ENCODE results near the gene TRIM47. TPM values are rescaled to one million over a fixed set of nuclear protein-coding genes. Genes with fewer than 3 reads are reported as not detected.

The TRIM47 gene
- total RNA-seq, 4 donors from 2014 or later = 33.2 to 62.5 (median 41.5) TPM

DNA sequence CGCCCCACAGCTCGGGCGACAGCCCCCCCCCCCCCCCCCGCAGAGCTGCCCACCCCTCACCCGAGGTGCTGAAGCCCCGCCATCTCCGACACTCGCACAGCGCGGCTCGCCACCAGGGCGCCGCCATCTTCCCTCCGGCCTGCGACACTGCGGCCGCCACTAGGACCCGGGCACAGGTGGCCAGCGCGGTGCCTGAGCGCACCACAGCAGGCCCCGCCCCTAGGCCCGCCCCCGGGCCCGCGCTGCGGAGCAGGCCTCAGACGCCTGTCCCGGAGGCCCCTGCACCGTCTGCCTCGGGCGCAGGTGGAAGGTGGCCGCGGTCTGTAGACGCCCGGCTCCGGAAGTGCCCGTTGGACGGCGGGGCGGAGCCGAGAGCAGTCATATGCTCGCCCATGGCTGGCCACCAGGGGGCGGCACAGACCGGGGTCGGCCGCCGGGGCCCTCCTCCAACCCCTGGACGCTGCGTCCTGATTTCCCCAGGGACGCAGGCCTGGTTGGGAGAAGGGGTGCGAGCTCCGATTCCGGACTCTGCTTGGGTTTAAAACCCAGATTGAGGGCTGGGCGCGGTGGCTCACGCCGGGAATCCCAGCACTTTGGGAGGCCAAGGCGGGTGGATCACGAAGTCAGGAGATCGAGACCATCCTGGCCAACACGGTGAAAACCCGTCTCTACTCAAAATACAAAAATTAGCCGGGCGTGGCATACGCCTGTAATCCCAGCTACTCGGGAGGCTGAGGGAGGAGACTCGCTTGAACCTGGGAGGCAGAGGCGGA lies 26.6 kb upstream of the TRIM47 start, which contains the start of gene MRPL38:
Gene MRPL38, minus strand, starts transcription at position 136 of the 773 bp plus-strand sequence. Its CDS starts 9 bp downstream, at position 127.
- DNase-seq (ENCODE audit: low spot score in 2 of 2) = peak; percentile 88 to 98
- no peak for TF ChIP-seq POLR2A (IDR thresholded peaks at IDR 0.05)
- TF ChIP-seq, protein P1, sequence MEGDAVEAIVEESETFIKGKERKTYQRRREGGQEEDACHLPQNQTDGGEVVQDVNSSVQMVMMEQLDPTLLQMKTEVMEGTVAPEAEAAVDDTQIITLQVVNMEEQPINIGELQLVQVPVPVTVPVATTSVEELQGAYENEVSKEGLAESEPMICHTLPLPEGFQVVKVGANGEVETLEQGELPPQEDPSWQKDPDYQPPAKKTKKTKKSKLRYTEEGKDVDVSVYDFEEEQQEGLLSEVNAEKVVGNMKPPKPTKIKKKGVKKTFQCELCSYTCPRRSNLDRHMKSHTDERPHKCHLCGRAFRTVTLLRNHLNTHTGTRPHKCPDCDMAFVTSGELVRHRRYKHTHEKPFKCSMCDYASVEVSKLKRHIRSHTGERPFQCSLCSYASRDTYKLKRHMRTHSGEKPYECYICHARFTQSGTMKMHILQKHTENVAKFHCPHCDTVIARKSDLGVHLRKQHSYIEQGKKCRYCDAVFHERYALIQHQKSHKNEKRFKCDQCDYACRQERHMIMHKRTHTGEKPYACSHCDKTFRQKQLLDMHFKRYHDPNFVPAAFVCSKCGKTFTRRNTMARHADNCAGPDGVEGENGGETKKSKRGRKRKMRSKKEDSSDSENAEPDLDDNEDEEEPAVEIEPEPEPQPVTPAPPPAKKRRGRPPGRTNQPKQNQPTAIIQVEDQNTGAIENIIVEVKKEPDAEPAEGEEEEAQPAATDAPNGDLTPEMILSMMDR (IDR thresholded peaks at IDR 0.05) = peak in 2 of 3 donors; percentile 8 to 98
- H3K4me3 ChIP-seq (ENCODE audit: low read depth, poor library complexity, severe bottlenecking) = peak within 1 kb of the TSS; percentile 60
- intact Hi-C loops (cut with DNase I; ENCODE audit: low total_unique reads) = loop anchor here (5.0 kb wide), 1 partner anchor 102 kb away; no protein-coding TSS in a partner anchor
- whole genome bisulfite sequencing, 2 donors = 2 to 3% methylated on average over 35 to 41 of the region's 69 CpGs

DNA sequence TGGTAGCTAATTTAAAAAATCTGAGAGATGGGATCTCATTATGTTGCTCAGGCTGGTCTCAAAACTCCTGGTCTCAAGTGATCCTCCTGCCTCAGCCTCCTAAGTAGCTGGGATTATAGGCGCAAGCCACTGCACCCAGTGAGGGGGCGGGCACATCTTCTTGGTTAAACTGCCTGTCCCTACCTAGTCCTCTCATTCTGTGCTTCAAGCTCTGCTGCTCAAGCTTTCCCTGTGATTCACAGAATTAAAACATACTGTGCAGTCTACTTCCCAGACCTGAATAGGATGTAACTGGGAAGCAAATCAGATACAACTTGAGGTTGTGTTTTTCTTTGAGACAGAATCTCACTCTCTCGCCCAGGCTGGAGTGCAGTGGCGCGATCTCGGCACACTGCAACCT lies 24.0 kb upstream of the TRIM47 start:
- DNase-seq (ENCODE audit: low spot score in 2 of 2) = no peak
- WGBS, 2 donors = 94 to 96% methylated on average over 6 of the region's 6 CpGs
- TF ChIP-seq, protein P1 (IDR thresholded peaks at IDR 0.05) = no peak
- no peak for TF ChIP-seq POLR2A (IDR thresholded peaks at IDR 0.05)
- no peak overlapping the region for H3K4me3 ChIP-seq (ENCODE audit: low read depth, poor library complexity, severe bottlenecking)
- intact Hi-C loops (cut with DNase I; ENCODE audit: low total_unique reads) = no loop called here

DNA sequence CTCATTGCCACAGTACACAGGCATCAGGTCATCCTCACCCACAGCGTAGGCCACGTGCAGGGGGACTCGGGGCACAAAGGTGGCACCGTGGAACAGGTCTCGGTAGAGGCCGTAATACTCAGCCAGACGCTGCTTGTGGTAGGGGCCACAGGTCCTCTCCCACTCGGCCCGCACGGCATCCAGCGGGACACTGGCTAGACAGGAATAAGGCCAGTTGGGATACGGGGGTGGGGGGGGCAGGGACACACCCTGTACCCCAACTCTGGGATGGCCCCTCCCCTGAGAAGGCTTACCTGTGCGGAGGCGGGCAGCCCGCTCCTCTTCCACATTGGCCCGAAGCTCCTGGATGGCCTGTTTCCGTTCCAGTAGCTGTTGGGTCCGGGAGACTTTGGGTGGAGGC lies 23.3 kb upstream of the TRIM47 start:
- TF ChIP-seq POLR2A (IDR thresholded peaks at IDR 0.05) = no peak
- TF ChIP-seq, protein P1 (IDR thresholded peaks at IDR 0.05) = no peak
- H3K4me3 ChIP-seq (ENCODE audit: low read depth, poor library complexity, severe bottlenecking) = no peak overlapping the region
- no peak for DNase-seq (ENCODE audit: low spot score in 2 of 2)
- 91 to 93% methylated on average over 15 to 18 of the region's 18 CpGs for WGBS, 2 donors
- intact Hi-C loops (cut with DNase I; ENCODE audit: low total_unique reads) = no loop called here

DNA sequence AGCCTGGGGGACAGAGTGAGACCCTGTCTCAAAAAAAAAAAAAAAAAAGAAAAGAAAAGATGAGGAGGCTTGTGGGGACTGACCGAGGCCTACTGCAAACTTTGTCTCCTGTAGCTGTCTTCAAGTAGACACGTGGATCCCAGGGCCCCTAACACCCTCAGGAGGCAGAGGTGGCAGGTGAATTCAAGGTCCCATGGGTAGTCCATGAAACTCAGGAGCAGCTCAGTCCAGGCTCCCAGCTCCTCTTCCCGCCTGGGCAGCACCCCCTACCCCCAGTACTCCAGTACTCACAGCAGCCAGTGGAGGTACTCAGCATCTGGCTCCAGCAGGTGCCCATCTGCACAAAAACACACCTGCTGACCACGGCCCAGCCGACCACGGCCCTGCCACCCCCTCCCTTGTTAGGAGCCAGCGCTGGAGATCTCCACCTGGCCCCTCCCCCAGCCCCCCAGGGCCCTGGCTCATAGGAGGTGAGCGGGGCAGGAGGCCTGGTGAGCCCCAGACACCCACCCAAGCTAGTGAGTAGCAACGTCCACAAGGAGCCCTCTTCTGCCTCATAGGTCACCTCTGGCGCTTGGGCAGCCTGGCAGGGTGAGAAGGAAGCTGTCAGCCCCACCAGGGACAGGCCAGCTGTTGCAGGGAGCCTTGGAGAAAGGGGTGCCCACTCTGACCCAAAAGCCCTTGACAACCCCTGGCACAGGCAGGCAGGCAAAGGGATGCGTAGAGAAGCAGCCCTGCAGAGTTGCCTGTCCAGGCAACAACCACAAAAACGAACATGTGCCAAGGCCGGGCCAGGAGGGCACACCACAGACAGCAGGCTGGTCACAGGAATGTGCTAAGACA lies 22.5 kb upstream of the TRIM47 start:
- DNase-seq (ENCODE audit: low spot score in 2 of 2) = no peak
- 82 to 86% methylated on average over 13 of the region's 13 CpGs for WGBS, 2 donors
- no peak overlapping the region for H3K4me3 ChIP-seq (ENCODE audit: low read depth, poor library complexity, severe bottlenecking)
- no peak for TF ChIP-seq POLR2A (IDR thresholded peaks at IDR 0.05)
- TF ChIP-seq, protein P1 (IDR thresholded peaks at IDR 0.05) = no peak
- intact Hi-C loops (cut with DNase I; ENCODE audit: low total_unique reads) = no loop called here

DNA sequence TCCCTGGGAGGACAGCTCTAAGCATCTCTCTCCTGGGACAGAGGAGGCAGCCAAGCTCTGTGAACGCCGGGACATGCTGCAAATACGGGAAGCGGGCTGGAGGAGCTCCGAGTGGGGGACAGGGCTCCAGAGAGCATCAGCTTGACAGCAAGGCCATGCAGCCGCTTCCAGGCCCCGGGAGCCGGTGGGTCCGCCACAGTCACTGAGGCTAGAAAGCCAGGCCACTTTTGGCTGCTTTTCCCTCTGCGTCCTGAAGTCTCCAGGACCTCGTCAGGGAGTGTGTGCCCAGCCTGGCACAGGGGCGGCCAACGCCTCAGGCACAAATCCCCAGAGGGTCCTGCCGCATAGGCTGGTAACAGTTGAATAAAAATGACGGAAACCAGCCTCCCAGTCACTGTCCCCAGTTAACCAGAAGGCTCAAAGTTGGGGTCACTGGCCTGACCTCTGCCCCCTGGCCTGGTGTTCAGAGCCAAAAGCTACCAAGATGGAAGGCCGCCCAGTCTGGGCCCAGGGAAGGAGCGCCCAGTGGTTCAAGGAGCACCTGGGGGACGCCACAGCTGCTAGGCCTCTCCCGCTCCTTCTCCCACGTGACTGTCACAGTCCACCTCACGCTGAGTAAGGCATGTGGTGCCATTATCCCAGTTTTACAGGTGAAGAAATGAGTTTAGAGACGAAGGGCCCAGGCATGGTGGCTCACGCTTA lies 21.5 kb upstream of the TRIM47 start:
- intact Hi-C loops (cut with DNase I; ENCODE audit: low total_unique reads) = no loop called here
- 81 to 87% methylated on average over 15 to 22 of the region's 23 CpGs for WGBS, 2 donors
- TF ChIP-seq POLR2A (IDR thresholded peaks at IDR 0.05) = no peak
- TF ChIP-seq, protein P1 (IDR thresholded peaks at IDR 0.05) = no peak
- H3K4me3 ChIP-seq (ENCODE audit: low read depth, poor library complexity, severe bottlenecking) = no peak overlapping the region
- DNase-seq (ENCODE audit: low spot score in 2 of 2) = no peak

Measured in lower leg skin (tissue), 4 donors.